NCI-H1694 (cell line): ENCODE data around the gene ULK4.

Experiments
- DNase-seq: peaks from one replicate; lab custom pipeline; 2025; lab: John Stamatoyannopoulos, UW

ULK4 gene

GRCh38 chr3:41222012-41222411 is 739.9 kb downstream of the ULK4 start:
- no peak for DNase-seq

DNA sequence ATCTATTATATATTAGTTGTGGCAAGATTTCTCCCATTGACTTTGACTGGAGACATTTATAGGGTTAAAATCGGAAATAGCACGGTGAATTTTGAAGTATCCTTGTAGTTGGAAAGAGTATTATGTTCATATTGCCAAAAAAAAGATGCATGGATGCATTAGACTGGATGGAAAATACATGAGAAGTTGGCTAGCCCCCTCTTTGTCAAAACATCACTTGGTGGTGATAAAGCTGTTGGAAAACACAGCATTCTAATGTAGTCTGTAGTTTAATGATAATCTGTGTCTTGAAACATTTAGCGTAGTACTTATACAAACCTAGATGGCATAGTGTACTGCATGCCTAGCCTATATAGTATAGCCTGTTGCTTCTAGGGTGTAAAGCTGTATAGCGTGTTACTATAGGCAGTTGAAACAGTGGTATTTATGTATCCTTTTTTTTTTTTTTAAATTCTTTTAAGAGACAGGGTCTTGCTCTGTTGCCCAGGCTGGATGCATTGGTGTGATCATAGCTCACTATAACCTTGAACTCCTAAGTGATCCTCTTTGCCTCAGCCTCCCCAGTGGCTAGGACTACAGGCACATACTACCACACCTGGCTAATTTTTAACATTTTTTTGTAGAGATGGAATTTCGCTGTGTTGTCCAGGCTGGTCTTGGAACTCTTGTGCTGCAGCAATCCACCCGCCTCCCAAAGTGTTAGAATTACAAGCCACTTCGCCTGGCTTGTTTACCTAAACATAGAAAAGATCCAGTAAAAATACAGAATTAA is 740.8 kb downstream of the ULK4 start:
- DNase-seq, result no peak

GRCh38 chr3:41219424-41219823 is 742.5 kb downstream of the ULK4 start:
- no peak for DNase-seq

DNA sequence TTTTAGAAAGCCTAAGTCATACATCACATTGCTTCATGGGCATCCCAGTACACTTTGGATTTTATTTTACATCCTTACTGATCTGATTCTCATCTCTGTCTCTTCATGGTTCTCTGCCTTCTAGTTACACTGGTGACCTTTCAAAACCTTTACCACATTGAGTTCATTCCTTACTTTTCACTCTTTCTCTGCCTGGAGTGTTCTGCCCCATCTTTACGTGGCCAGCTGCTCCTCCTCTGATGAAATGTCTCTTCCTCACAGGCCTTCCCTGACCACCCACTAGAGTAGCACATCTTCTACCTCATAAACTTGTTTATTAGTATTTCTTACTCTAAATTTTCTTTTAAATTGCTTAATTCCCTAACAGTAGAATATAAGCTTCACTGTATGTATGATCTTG is 744.9 kb downstream of the ULK4 start:
- no peak for DNase-seq

- DNase-seq, result no peak
Observed at GRCh38 chr3:41216422-41216821, 745.5 kb downstream of the ULK4 start.

DNA sequence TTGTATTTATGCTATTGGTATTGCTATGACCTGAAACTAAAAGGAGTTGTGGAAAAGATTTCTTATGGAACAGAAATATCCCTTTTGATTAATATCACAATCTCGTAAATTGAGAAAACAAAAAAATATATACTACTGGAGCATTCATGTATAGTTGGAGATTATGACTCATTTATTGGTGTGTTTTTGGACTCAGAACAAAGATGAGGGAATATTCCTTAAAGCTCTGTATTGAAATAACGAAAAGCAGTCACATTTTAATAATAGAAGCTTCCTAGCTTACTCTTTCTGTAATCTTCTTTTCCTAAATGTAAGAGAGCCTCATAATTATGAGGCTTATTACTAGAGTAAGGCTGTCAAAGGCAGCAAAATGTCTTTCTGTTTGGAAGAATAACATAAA is 748.3 kb downstream of the ULK4 start:
- no peak for DNase-seq

DNA sequence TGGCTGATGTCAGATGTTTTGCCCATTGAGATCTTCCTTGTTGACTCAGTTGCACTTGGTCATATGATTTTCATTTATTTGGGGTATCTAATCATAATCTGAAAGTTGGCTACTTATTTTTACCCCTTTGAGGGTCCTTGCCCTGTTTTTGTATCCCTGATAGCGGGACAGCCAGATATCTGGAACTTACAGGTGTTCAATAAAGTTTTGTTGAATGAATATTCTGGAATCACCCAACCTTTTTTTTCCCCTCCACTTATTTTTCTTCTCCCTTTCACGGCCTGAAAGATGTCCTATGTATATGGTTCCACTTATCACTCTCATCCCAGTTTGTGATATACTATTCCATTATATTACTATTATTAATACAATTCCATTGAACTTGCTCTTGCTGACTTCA is 749.8 kb downstream of the ULK4 start:
- no peak for DNase-seq

- DNase-seq, result no peak
Observed at GRCh38 chr3:41210966-41211365, 750.9 kb downstream of the ULK4 start.

DNA sequence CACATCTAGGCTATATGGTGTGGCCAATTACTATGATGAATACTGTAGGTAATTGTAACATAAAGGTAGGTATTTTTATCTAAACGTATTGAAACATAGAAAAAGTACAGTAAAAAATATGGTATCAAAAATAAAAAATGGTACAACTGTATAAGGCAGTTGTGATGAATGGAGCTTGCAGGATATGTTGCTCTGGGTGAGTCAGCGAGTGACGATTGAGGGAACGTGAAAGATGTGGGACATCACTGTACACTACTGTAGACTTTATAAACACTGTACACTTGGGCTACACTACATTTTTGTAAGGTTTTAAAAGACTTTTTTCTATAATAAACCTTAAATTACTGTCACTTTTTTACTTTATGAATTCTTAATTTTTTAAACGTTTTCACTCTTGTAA is 752.3 kb downstream of the ULK4 start:
- no peak for DNase-seq

GRCh38 chr3:41208507-41209220 is 753.2 kb downstream of the ULK4 start:
- DNase-seq, result no peak

- DNase-seq, result no peak
Observed at GRCh38 chr3:41207355-41207754, 754.5 kb downstream of the ULK4 start.

DNA sequence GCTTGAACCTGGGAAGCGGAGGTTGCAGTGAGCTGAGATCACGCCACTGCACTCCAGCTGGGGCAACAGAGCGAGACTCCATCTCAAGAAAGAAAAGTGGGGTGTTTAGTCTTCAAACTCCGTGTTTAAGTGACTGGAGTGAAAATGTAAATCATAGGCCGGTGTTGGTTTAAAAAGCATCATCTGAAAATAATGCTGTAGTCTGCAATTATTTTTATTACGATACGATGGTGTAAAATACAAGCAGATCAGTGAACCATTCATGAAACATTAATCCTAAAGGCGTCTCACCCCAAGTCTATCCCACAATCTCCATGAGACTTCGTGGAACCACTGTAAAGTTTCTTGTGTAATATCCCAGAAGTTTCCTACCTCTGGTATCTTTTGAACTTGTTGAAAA is 756.3 kb downstream of the ULK4 start:
- DNase-seq, result no peak

DNA sequence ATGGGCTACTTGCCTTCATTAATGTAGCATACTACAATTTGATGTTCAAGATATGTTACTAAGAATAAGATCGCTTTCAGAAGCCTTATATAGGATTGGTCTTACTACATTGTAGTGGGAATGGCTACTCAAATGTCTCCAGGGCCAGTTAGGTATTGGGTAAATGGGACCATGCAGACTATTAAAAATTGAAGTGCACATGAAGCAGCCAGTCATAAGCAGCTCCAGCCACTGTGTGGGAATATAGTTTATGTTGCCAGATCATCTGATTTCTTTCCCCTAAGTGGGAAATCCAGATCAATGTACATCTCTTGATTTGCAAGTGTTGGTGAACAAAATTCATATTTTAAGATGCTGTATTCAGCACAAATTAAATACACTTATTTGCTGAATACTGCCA is 757.5 kb downstream of the ULK4 start:
- DNase-seq, result no peak

DNA sequence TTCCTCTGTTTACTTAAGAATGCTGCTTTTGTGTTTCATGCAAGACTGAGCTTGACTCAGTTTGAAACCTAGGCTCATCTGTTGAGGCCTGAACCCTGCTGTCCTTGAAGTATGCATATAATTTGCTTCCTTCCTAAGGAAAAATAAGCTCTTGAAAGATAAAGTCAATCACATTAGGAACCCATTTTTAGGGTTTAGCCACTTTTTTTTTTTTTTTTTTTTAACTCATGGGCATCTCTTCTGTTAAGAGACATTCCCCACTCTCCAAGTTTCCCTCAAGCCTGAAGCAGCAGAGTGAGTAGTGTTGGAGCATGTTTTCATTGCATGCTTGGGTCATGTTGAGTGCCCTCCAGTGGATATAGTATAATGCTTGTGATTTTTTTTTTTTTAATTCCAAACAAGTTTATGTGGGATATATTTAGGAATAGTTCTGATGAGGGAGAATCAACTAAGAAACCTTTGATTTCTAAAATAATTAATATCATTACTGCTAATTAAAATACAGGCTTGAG is 759.0 kb downstream of the ULK4 start:
- DNase-seq, result no peak

- no peak for DNase-seq
Observed at GRCh38 chr3:41202075-41202833, 759.6 kb downstream of the ULK4 start.

GRCh38 chr3:41200669-41201021 is 761.3 kb downstream of the ULK4 start:
- no peak for DNase-seq

GRCh38 chr3:41199866-41200668 is 761.8 kb downstream of the ULK4 start:
- no peak for DNase-seq

DNA sequence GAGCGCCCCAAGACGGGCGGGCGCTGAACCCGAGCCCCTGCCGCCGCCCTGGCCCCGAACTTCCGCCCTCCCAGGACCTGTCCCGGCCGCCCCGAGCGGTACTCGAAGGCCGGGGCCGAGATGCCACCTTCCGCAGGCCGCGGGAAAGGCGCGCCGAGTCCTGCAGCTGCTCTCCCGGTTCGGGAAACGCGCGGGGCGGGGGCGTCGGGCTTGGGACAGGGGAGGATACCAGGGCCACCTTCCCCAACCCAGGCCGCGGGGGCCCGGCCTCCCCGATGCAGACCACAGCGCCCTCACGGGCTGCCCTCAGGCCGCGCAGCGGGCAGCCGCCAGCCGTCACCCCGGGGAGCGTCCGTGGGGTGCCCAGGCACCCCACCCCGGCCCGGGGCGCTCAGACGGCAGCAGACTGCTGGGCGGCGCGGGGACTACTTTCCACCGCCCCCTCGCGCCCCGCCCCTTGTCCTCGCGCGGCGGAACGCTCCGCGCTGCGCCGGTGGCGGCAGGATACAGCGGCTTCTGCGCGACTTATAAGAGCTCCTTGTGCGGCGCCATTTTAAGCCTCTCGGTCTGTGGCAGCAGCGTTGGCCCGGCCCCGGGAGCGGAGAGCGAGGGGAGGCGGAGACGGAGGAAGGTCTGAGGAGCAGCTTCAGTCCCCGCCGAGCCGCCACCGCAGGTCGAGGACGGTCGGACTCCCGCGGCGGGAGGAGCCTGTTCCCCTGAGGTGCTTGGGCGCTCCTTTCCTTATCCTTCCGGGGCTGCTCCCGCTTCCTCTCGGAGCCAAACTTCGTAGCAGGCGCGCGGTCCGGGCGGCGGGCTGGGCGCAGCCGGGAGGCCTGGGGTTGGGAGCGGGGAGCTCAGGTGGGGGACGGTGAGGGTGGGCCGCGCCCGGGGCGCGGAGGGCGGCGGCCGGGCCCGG is 762.7 kb downstream of the ULK4 start, which contains the start of gene CTNNB1:
Gene CTNNB1, plus strand, starts transcription at position 556 of the 916 bp plus-strand sequence. CDS start 24,564 bp downstream, outside the sequence.
- DNase-seq, result peak; percentile 21

DNA sequence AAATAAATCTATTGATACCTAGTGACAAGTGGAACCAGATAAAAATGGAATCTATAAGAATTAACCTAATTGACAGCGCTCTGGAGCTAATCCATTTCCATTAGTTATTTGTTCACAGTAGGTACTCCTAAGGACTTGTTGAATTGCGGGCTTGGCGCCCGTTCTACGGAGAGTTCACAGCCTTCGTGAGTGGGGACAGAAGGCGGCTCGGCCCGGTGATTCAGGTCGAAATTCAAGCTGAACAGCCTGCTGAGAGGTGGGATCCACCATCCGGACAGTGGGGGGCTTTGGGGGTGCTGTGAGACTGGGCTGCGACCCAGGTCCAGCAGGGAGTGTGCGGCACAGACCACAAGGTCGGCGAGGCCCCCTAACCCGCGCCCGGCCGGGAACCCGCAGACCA is 763.4 kb downstream of the ULK4 start:
- DNase-seq, result no peak

DNA sequence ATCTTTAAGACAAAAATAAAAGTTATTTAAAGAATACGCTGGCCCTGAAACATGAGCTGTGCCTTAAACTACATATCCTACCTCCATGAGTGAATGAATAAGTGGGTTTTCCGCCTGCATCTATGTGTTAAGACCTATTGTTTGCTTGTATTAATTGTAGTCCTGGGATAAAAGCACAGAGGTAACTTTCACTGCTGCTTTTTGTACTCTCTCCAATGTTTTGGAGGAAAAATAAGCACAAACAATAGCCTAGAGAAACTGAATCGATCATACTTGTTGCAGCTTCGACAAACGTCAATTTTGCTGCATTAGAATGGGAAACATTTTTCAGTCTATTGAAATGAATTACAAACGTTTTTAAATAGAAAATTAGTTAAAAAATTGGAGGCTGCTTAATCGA is 763.9 kb downstream of the ULK4 start:
- DNase-seq, result no peak
